Activated CD4-positive, alpha-beta T cell treated with anti-CD3 and anti-CD28 coated beads, Interleukin-2, amount 10 ng/mL, durations not matched to agents 7 days and 5 days (primary cell): Measurements from ENCODE around the gene MRPL28. TPM values are rescaled to one million over a fixed set of nuclear protein-coding genes. Genes with fewer than 3 reads are reported as not detected.
"Not testable (repeated sequence)": the region's sequence is repeated elsewhere in the genome, so short reads cannot be mapped to it uniquely, and the experiment has no call there.

Experiments
- CTCF ChIA-PET: fragments of 350-600 bp; sonication (Branson Sonifier 250); formaldehyde crosslinking; loops from one replicate; lab custom pipeline; 2021; ENCODE audit warnings: antibody characterized with exemption; lab: Charles Lee
- POLR2A ChIA-PET: fragments of 350-600 bp; sonication (Branson Sonifier 250); formaldehyde crosslinking; loops from one replicate; lab custom pipeline; 2021; ENCODE audit warnings: antibody characterized with exemption; lab: Charles Lee
- DNase-seq: peaks from one replicate; pipeline ENCODE4 v3.0.0-alpha.2; 2020
- H3K27ac Mint-ChIP-seq: one replicate; pipeline ENCODE4 v1.8.0; 2021; ENCODE audit warnings: mild to moderate bottlenecking, moderate library complexity, mixed read lengths
- H3K27me3 Mint-ChIP-seq: one replicate; pipeline ENCODE4 v1.8.0; 2021; ENCODE audit warnings: mixed read lengths
- H3K36me3 Mint-ChIP-seq: one replicate; pipeline ENCODE4 v1.8.0; 2021; ENCODE audit warnings: low read depth, mixed read lengths
- H3K4me1 Mint-ChIP-seq: one replicate; pipeline ENCODE4 v1.8.0; 2021; ENCODE audit warnings: mixed read lengths
- H3K4me3 Mint-ChIP-seq: one replicate; pipeline ENCODE4 v1.8.0; 2021; ENCODE audit warnings: mild to moderate bottlenecking, moderate library complexity, mixed read lengths
- H3K9me3 Mint-ChIP-seq: one replicate; pipeline ENCODE4 v1.8.0; 2021; ENCODE audit warnings: mixed read lengths
- total RNA-seq, 2 experiments: library from RNA; stranded (reverse); gene quantifications; one replicate each; pipeline ENCODE4 v1.2.3, GENCODE V29; 2021

Gene MRPL28
- total RNA-seq: 10 to 100 TPM; 78.4 to 80.0 TPM

GRCh38 chr16:370443-370842, at the start of gene MRPL28:
TSS of gene MRPL28 (minus strand) at chr16:370538. CDS start at chr16:370218, 320 bp downstream.
- Mint-ChIP-seq H3K27me3 (no peaks in the 10 kb centered on the region), H3K4me3 (peak within 1 kb of the TSS; percentile 95)
- CTCF ChIA-PET: interaction anchor here (0.6 to 1.5 kb wide), 4 partner anchors 8 to 305 kb away, joined by 3 to 5 read pairs (median 3); no protein-coding TSS in a partner anchor

GRCh38 chr16:415170-415498, 44.8 kb upstream of the MRPL28 start:
- H3K27me3 Mint-ChIP-seq, H3K36me3 Mint-ChIP-seq, POLR2A ChIA-PET, H3K9me3 Mint-ChIP-seq, H3K27ac Mint-ChIP-seq, H3K4me3 Mint-ChIP-seq, H3K4me1 Mint-ChIP-seq, DNase-seq: not testable (repeated sequence)
- CTCF ChIA-PET: interaction anchor here (1.2 to 1.3 kb wide), 2 partner anchors 9 to 14 kb away, joined by 3 read pairs; partner anchors contain the start of gene DECR2

More at GRCh38 chr16:370443-370842, at the start of gene MRPL28:
- Mint-ChIP-seq H3K4me1 (peaks cover 20% of the 10 kb centered on the region), H3K27ac (peak within 1 kb of the TSS; percentile 96), H3K36me3 (peaks cover 17% of the 10 kb centered on the region), H3K9me3 (no peaks in the 10 kb centered on the region)
- DNase-seq: peak; percentile 96
- POLR2A ChIA-PET: interaction anchor here (1.0 kb wide), 1 partner anchor 10 kb away, joined by 3 read pairs; no protein-coding TSS in a partner anchor

GRCh38 chr16:414395-415169, 44.2 kb upstream of the MRPL28 start:
- Mint-ChIP-seq H3K27me3 (no peaks in the 10 kb centered on the region), H3K4me3 (no peak overlapping the region), H3K36me3 (no peaks in the 10 kb centered on the region), H3K27ac (no peak overlapping the region), H3K4me1 (no peaks in the 10 kb centered on the region), H3K9me3 (no peaks in the 10 kb centered on the region)
- ChIA-PET POLR2A (no interaction called here), CTCF (interaction anchor here (1.3 kb wide), 1 partner anchor 10 kb away, joined by 3 read pairs; no protein-coding TSS in a partner anchor)
- DNase-seq: no peak

- Mint-ChIP-seq H3K4me3 (no peak overlapping the region), H3K36me3 (no peaks in the 10 kb centered on the region), H3K4me1 (no peaks in the 10 kb centered on the region), H3K27ac (no peak overlapping the region), H3K27me3 (no peaks in the 10 kb centered on the region), H3K9me3 (no peaks in the 10 kb centered on the region)
- CTCF ChIA-PET: no interaction called here
- POLR2A ChIA-PET: no interaction called here
- no peak for DNase-seq
Observed at GRCh38 chr16:411576-412265, 41.4 kb upstream of the MRPL28 start.

GRCh38 chr16:410516-411178, 40.3 kb upstream of the MRPL28 start:
- Mint-ChIP-seq H3K27me3 (no peaks in the 10 kb centered on the region), H3K27ac (no peak overlapping the region), H3K9me3 (no peaks in the 10 kb centered on the region), H3K4me3 (no peak overlapping the region), H3K4me1 (no peaks in the 10 kb centered on the region), H3K36me3 (no peaks in the 10 kb centered on the region)
- no peak for DNase-seq
- ChIA-PET CTCF (no interaction called here), POLR2A (no interaction called here)

GRCh38 chr16:407253-407652, 36.9 kb upstream of the MRPL28 start:
- CTCF ChIA-PET: no interaction called here

GRCh38 chr16:405548-406506, 35.5 kb upstream of the MRPL28 start:
- H3K9me3 Mint-ChIP-seq: no peaks in the 10 kb centered on the region
- DNase-seq: no peak
- H3K36me3 Mint-ChIP-seq: no peaks in the 10 kb centered on the region
- H3K4me1 Mint-ChIP-seq: peaks cover 1% of the 10 kb centered on the region
- H3K4me3 Mint-ChIP-seq: no peak overlapping the region
- ChIA-PET POLR2A (no interaction called here), CTCF (no interaction called here)
- no peaks in the 10 kb centered on the region for H3K27me3 Mint-ChIP-seq
- no peak overlapping the region for H3K27ac Mint-ChIP-seq

More at GRCh38 chr16:407253-407652, 36.9 kb upstream of the MRPL28 start:
- no peak overlapping the region for H3K4me3 Mint-ChIP-seq
- no peaks in the 10 kb centered on the region for H3K9me3 Mint-ChIP-seq
- H3K27me3 Mint-ChIP-seq: no peaks in the 10 kb centered on the region
- no peaks in the 10 kb centered on the region for H3K36me3 Mint-ChIP-seq
- no peak overlapping the region for H3K27ac Mint-ChIP-seq
- POLR2A ChIA-PET: no interaction called here
- no peaks in the 10 kb centered on the region for H3K4me1 Mint-ChIP-seq
- no peak for DNase-seq

- CTCF ChIA-PET: no interaction called here
- peaks cover 9% of the 10 kb centered on the region for H3K4me1 Mint-ChIP-seq
- H3K27ac Mint-ChIP-seq: no peak overlapping the region
- no peaks in the 10 kb centered on the region for H3K9me3 Mint-ChIP-seq
- POLR2A ChIA-PET: no interaction called here
- H3K4me3 Mint-ChIP-seq: no peak overlapping the region
- DNase-seq: no peak
- no peaks in the 10 kb centered on the region for H3K36me3 Mint-ChIP-seq
- H3K27me3 Mint-ChIP-seq: no peaks in the 10 kb centered on the region
Observed at GRCh38 chr16:404971-405486, 34.7 kb upstream of the MRPL28 start.

GRCh38 chr16:401468-402348, 31.4 kb upstream of the MRPL28 start, which contains the start of gene DECR2:
TSS of gene DECR2 (plus strand) at chr16:401885. CDS start at chr16:401964, 79 bp downstream.
- Mint-ChIP-seq H3K4me3 (peak within 1 kb of the TSS; percentile 87), H3K27ac (peak within 1 kb of the TSS; percentile 91), H3K4me1 (peaks cover 18% of the 10 kb centered on the region), H3K27me3 (peaks cover 1% of the 10 kb centered on the region), H3K36me3 (no peaks in the 10 kb centered on the region), H3K9me3 (no peaks in the 10 kb centered on the region)
- ChIA-PET POLR2A (no interaction called here), CTCF (interaction anchor here (0.8 to 1.2 kb wide), 2 partner anchors 9 to 14 kb away, joined by 3 read pairs; no protein-coding TSS in a partner anchor)
- peak; percentile 97 for DNase-seq

GRCh38 chr16:400061-400591, 29.8 kb upstream of the MRPL28 start:
- Mint-ChIP-seq H3K27me3 (peaks cover 10% of the 10 kb centered on the region), H3K4me1 (peaks cover 24% of the 10 kb centered on the region), H3K9me3 (no peaks in the 10 kb centered on the region), H3K27ac (peak overlapping the region; percentile 91), H3K4me3 (peak overlapping the region; percentile 87), H3K36me3 (no peaks in the 10 kb centered on the region)
- no peak for DNase-seq
- ChIA-PET CTCF (interaction anchor here (0.7 kb wide), 1 partner anchor 8 kb away, joined by 3 read pairs; no protein-coding TSS in a partner anchor), POLR2A (interaction anchor here (0.5 to 0.6 kb wide), 2 partner anchors 8 to 140 kb away, joined by 3 to 4 read pairs; no protein-coding TSS in a partner anchor)
